Mesenchymal stem cell (in vitro differentiated cells and primary cell): ENCODE measurements around the gene SPPL3.

ENCODE experiments used
- DNase-seq: peaks from one replicate; pipeline ENCODE4 v3.0.0-alpha.2; 2013
- H2AFZ ChIP-seq: one replicate; pipeline ENCODE4 v1.6.1; 2013; ENCODE audit warnings: low read depth, mild to moderate bottlenecking, control low read depth, inconsistent platforms, low read length, moderate library complexity
- H2AK5ac ChIP-seq: 2 replicates; pipeline ENCODE4 v1.6.1; 2013; ENCODE audit warnings: low read length, moderate library complexity, mild to moderate bottlenecking, inconsistent platforms; ENCODE audit not compliant: severe bottlenecking
- H2BK120ac ChIP-seq: one replicate; pipeline ENCODE4 v1.6.1; 2013; ENCODE audit warnings: low read depth, mild to moderate bottlenecking, inconsistent platforms, low read length, moderate library complexity
- H2BK12ac ChIP-seq, 2 experiments: one replicate each; pipeline ENCODE4 v1.6.1; 2013; ENCODE audit warnings: inconsistent platforms in 2 of 2, low read length in 2 of 2, mild to moderate bottlenecking in 2 of 2, moderate library complexity in 2 of 2, control low read depth in 1 of 2
- H2BK15ac ChIP-seq: one replicate; pipeline ENCODE4 v1.6.1; 2013; ENCODE audit warnings: mild to moderate bottlenecking, low read depth, inconsistent platforms; ENCODE audit not compliant: poor library complexity, severe bottlenecking
- H2BK5ac ChIP-seq: 2 replicates; pipeline ENCODE4 v1.6.1; 2013; ENCODE audit warnings: low read depth, mild to moderate bottlenecking, low read length, control low read depth, inconsistent platforms; ENCODE audit not compliant: poor library complexity, severe bottlenecking
- H3K14ac ChIP-seq, 2 experiments: one replicate each; pipeline ENCODE4 v1.6.1; 2013; ENCODE audit warnings: inconsistent platforms in 2 of 2, low read length in 2 of 2, control low read depth in 1 of 2, mild to moderate bottlenecking in 1 of 2, moderate library complexity in 1 of 2
- H3K18ac ChIP-seq, 2 experiments: one replicate each; pipeline ENCODE4 v1.6.1; 2013; ENCODE audit warnings: inconsistent platforms in 2 of 2, low read length in 2 of 2, control low read depth in 1 of 2, low read depth in 1 of 2, mild to moderate bottlenecking in 1 of 2
- H3K23ac ChIP-seq, 2 experiments: one replicate each; pipeline ENCODE4 v1.6.1; 2013; ENCODE audit warnings: inconsistent platforms in 2 of 2, low read length in 2 of 2, mild to moderate bottlenecking in 2 of 2, moderate library complexity in 2 of 2, control low read depth in 1 of 2
- H3K27ac ChIP-seq: 2 replicates; pipeline ENCODE4 v1.5.1; 2013; ENCODE audit warnings: mild to moderate bottlenecking, moderate library complexity, low read length, control low read depth, inconsistent platforms; ENCODE audit not compliant: poor library complexity, severe bottlenecking
- H3K27me3 ChIP-seq, 2 experiments: 2 replicates each; pipeline versions ENCODE4 v1.6.1 to v1.7.0; 2013; ENCODE audit warnings: low read length in 2 of 2, mild to moderate bottlenecking in 2 of 2, moderate library complexity in 2 of 2, control low read depth in 1 of 2, inconsistent platforms in 1 of 2; ENCODE audit not compliant: control insufficient read depth in 1 of 2, insufficient read depth in 1 of 2
- H3K36me3 ChIP-seq, 2 experiments: 2 replicates each; pipeline versions ENCODE4 v1.6.1 to v1.7.0; 2013; ENCODE audit warnings: low read length in 2 of 2, control low read depth in 1 of 2, inconsistent platforms in 1 of 2, low read depth in 1 of 2, mild to moderate bottlenecking in 1 of 2; ENCODE audit not compliant: insufficient read depth in 2 of 2, control insufficient read depth in 1 of 2
- H3K4ac ChIP-seq, 2 experiments: one replicate each; pipeline ENCODE4 v1.6.1; 2013; ENCODE audit warnings: inconsistent platforms in 2 of 2, low read length in 2 of 2, mild to moderate bottlenecking in 2 of 2, moderate library complexity in 2 of 2, control low read depth in 1 of 2, low read depth in 1 of 2
- H3K4me1 ChIP-seq: 2 replicates; pipeline ENCODE4 v1.6.1; 2013; ENCODE audit warnings: low read depth, low read length, control low read depth; ENCODE audit not compliant: control insufficient read depth, insufficient read depth
- H3K4me2 ChIP-seq: 2 replicates; pipeline ENCODE4 v1.6.1; 2013; ENCODE audit warnings: low read length, mild to moderate bottlenecking, inconsistent platforms; ENCODE audit not compliant: poor library complexity, severe bottlenecking
- H3K4me3 ChIP-seq, 2 experiments: 2 replicates each; pipeline versions ENCODE4 v1.5.1 to v1.7.0; 2013; ENCODE audit warnings: low read length in 2 of 2, mild to moderate bottlenecking in 2 of 2, control low read depth in 1 of 2, low read depth in 1 of 2; ENCODE audit not compliant: insufficient read depth in 1 of 2
- H3K79me1 ChIP-seq: replicated peaks from 2 replicates; pipeline ENCODE4 v1.6.1; 2013; ENCODE audit warnings: mild to moderate bottlenecking, control low read depth, low read length, inconsistent platforms; ENCODE audit not compliant: poor library complexity, severe bottlenecking
- H3K9ac ChIP-seq: 2 replicates; pipeline ENCODE4 v1.7.0; 2013; ENCODE audit warnings: mild to moderate bottlenecking, low read length, moderate library complexity
- H3K9me3 ChIP-seq: 2 replicates; pipeline ENCODE4 v1.7.0; 2013; ENCODE audit warnings: mild to moderate bottlenecking, low read length; ENCODE audit not compliant: control insufficient read depth
- H4K8ac ChIP-seq: one replicate; pipeline ENCODE4 v1.6.1; 2013; ENCODE audit warnings: inconsistent platforms, mild to moderate bottlenecking, low read length, moderate library complexity
- H4K91ac ChIP-seq: one replicate; pipeline ENCODE4 v1.6.1; 2013; ENCODE audit warnings: mild to moderate bottlenecking, low read length, inconsistent platforms
- WGBS: methylation state at CpG from one replicate; pipeline ENCODE4 v1.1.7; 2013; ENCODE audit warnings: mixed read lengths; 5-methylcytosine and 5-hydroxymethylcytosine counted together

SPPL3 gene

DNA sequence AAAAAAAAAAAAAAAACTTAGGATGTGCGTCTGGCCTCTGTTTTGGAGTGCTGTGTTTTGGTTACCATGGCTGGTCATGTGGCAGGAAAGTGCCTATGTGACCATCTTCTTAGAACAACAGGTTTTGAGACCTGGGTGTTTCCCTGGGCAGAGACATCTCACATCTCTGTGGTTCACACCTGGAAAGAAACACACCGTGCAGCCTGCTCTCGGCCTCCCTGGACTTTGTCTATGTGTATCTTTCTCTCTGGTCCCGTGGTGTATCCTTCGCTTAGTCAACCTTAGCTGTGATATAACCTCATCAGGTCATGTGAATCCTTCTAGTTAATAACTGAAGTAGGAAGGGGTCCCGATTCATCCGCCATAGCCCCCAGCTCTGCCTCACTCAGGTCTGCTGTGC is 155.9 kb downstream of the SPPL3 start:
- Histone ChIP-seq H3K9me3 (no peaks in the 10 kb centered on the region), H3K14ac (no peak overlapping the region), H3K23ac (no peak overlapping the region), H3K4me2 (no peak overlapping the region), H2BK5ac (no peak overlapping the region), H2BK120ac (no peak overlapping the region), H3K27me3 (no peaks in the 10 kb centered on the region), H3K4ac (no peak overlapping the region), H4K8ac (no peak overlapping the region), H2BK12ac (no peak overlapping the region), H3K79me1 (no peaks in the 10 kb centered on the region), H3K36me3 (no peaks in the 10 kb centered on the region), H2AFZ (no peak overlapping the region), H2AK5ac (no peak overlapping the region), H3K9ac (no peak overlapping the region), H4K91ac (no peak overlapping the region), H2BK15ac (no peak overlapping the region), H3K4me1 (no peaks in the 10 kb centered on the region), H3K27ac (no peak overlapping the region), H3K18ac (no peak overlapping the region), H3K4me3 (no peak overlapping the region)
- DNase-seq, result peak; percentile 9
- 85% methylated on average over 7 of the region's 7 CpGs for WGBS

DNA sequence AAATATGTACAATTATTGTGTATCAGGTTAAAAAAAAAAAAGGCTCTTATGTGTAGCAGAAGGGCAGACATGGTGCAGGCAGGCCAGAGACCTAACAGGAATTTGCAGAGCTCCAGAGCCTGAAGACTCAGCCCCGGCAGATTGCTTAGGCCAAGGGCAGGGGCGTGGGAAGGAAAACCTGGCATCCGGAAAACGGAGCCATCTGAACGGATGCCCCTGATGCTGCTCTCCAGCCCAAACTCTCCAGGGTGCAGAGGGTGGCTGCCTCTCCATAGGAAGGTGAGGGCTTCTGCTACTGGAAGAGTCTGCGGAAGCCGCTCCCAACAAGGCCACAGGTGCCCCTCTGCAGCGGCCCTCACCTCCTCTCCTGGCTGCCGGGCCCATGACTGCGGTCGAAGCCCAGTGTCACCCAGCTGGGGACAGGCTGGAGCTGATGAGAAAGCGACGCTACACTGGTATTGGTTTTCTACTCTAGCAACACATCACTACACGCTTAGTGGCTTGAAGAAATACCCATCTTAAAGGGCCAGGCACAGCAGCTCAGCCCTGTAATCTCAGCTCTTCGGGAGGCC is 159.2 kb downstream of the SPPL3 start:
- no peak overlapping the region for H4K8ac ChIP-seq
- H3K4me3 ChIP-seq, result no peak overlapping the region
- H3K23ac ChIP-seq, result no peak overlapping the region
- no peak overlapping the region for H3K4me2 ChIP-seq
- H2AK5ac ChIP-seq, result no peak overlapping the region
- no peak overlapping the region for H3K14ac ChIP-seq
- no peak overlapping the region for H2BK120ac ChIP-seq
- no peaks in the 10 kb centered on the region for H3K4me1 ChIP-seq
- no peak overlapping the region for H3K4ac ChIP-seq
- no peak overlapping the region for H2BK5ac ChIP-seq
- no peak overlapping the region for H3K18ac ChIP-seq
- no peak overlapping the region for H2BK15ac ChIP-seq
- DNase-seq, result no peak
- H3K27me3 ChIP-seq, result no peaks in the 10 kb centered on the region
- no peak overlapping the region for H3K9ac ChIP-seq
- no peaks in the 10 kb centered on the region for H3K79me1 ChIP-seq
- H3K27ac ChIP-seq, result no peak overlapping the region
- peaks cover 0 to 5% of the 10 kb centered on the region in 2 experiments for H3K36me3 ChIP-seq
- H3K9me3 ChIP-seq, result no peaks in the 10 kb centered on the region
- no peak overlapping the region for H2AFZ ChIP-seq
- 91% methylated on average over 15 of the region's 15 CpGs for WGBS
- H4K91ac ChIP-seq, result no peak overlapping the region
- no peak overlapping the region for H2BK12ac ChIP-seq

GRCh38 chr12:120741476-120742421 is 162.4 kb downstream of the SPPL3 start:
- no peak overlapping the region for H4K91ac ChIP-seq
- H3K4ac ChIP-seq, result no peak overlapping the region
- H3K18ac ChIP-seq, result no peak overlapping the region
- DNase-seq, result no peak
- H2AK5ac ChIP-seq, result no peak overlapping the region
- H4K8ac ChIP-seq, result no peak overlapping the region
- H2BK120ac ChIP-seq, result no peak overlapping the region
- H2BK12ac ChIP-seq, result no peak overlapping the region
- H2BK15ac ChIP-seq, result no peak overlapping the region
- H3K9ac ChIP-seq, result no peak overlapping the region
- no peaks in the 10 kb centered on the region for H3K9me3 ChIP-seq
- no peak overlapping the region for H3K14ac ChIP-seq
- H3K36me3 ChIP-seq, result peaks cover 0 to 20% of the 10 kb centered on the region in 2 experiments
- WGBS, result 90% methylated on average over 31 of the region's 33 CpGs
- H3K4me3 ChIP-seq, result no peak overlapping the region
- no peaks in the 10 kb centered on the region for H3K4me1 ChIP-seq
- no peak overlapping the region for H3K4me2 ChIP-seq
- no peak overlapping the region for H3K27ac ChIP-seq
- H2BK5ac ChIP-seq, result no peak overlapping the region
- no peaks in the 10 kb centered on the region for H3K79me1 ChIP-seq
- no peaks in the 10 kb centered on the region for H3K27me3 ChIP-seq
- H3K23ac ChIP-seq, result no peak overlapping the region
- no peak overlapping the region for H2AFZ ChIP-seq

- H2BK120ac ChIP-seq, result no peak overlapping the region
- no peak overlapping the region for H2AK5ac ChIP-seq
- H3K23ac ChIP-seq, result no peak overlapping the region
- H3K4ac ChIP-seq, result no peak overlapping the region
- H4K8ac ChIP-seq, result no peak overlapping the region
- H2BK5ac ChIP-seq, result no peak overlapping the region
- H4K91ac ChIP-seq, result no peak overlapping the region
- no peaks in the 10 kb centered on the region for H3K4me1 ChIP-seq
- no peak for DNase-seq
- H2AFZ ChIP-seq, result no peak overlapping the region
- H2BK12ac ChIP-seq, result no peak overlapping the region
- H3K18ac ChIP-seq, result no peak overlapping the region
- no peak overlapping the region for H2BK15ac ChIP-seq
- peaks cover 0 to 21% of the 10 kb centered on the region in 2 experiments for H3K36me3 ChIP-seq
- no peaks in the 10 kb centered on the region for H3K27me3 ChIP-seq
- no peak overlapping the region for H3K14ac ChIP-seq
- no peak overlapping the region for H3K4me3 ChIP-seq
- no peak overlapping the region for H3K4me2 ChIP-seq
- WGBS, result 92% methylated on average over 15 of the region's 15 CpGs
- H3K79me1 ChIP-seq, result no peaks in the 10 kb centered on the region
- H3K27ac ChIP-seq, result no peak overlapping the region
- H3K9me3 ChIP-seq, result no peaks in the 10 kb centered on the region
- H3K9ac ChIP-seq, result no peak overlapping the region
Measured at GRCh38 chr12:120740871-120741270, 163.3 kb downstream of the SPPL3 start.
